Activated CD8-positive, alpha-beta memory T cell treated with anti-CD3 and anti-CD28 coated beads, Interleukin-2, amount 50 U/mL, for 1 hour (primary cell): ENCODE measurements around the gene LGALSL.

ENCODE experiments used
- DNase-seq: peaks from one replicate; pipeline ENCODE4 v3.0.0-alpha.2; 2020; ENCODE audit errors: extremely low read depth

Gene LGALSL

DNA sequence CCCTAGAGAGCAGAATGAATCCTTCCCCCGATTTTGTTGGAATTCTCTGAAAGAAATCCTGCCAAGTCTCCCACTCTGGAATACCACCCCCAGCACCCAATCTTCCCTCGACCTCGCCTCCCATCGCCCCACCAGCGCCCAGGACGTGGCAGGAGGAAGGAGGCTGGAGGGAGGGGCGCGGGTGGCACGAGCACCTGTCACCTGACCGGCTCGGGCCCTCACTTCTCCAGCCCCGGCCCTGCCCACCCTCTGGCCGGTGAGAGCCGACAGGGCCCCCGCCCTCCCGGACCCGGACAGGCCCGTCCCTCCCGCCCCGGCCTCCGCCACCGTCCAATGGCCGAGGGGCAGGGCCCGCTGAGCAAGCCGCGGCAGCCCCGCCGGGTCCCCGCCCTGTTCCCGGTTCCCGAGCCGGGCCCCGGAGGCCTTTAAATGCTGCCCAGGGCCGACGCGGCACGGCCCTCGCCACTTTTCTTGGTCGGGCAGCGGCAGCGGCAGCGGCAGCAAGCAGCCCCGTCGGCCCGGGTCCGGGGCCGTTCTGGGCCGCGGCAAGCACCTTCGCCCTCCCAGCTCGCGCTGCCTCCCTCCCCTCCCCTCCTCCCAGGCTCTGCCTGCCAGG lies at the start of gene LGALSL:
TSS of gene LGALSL (plus strand) at position 393 of the 616 bp plus-strand sequence. CDS start 384 bp downstream, outside the sequence.
- no peak for DNase-seq

DNA sequence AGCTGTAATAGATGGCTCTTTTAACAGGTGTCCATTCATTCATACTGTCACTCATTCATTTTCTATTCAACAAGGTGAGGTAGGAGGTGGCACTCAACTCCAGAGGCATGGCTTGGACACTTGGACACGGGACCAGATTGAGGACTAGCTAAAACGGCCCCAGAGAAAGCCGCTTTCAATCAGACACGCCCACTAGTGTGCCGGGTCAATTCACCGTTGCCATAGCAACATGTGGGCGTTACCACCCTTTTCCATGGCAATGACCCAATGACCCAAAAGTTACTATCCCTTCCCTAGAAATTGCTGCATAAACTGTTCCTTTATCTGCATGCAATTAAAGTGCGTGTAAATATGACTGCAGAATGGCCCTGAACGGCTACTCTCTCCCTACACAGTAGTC lies 49.2 kb upstream of the LGALSL start:
- no peak for DNase-seq

DNA sequence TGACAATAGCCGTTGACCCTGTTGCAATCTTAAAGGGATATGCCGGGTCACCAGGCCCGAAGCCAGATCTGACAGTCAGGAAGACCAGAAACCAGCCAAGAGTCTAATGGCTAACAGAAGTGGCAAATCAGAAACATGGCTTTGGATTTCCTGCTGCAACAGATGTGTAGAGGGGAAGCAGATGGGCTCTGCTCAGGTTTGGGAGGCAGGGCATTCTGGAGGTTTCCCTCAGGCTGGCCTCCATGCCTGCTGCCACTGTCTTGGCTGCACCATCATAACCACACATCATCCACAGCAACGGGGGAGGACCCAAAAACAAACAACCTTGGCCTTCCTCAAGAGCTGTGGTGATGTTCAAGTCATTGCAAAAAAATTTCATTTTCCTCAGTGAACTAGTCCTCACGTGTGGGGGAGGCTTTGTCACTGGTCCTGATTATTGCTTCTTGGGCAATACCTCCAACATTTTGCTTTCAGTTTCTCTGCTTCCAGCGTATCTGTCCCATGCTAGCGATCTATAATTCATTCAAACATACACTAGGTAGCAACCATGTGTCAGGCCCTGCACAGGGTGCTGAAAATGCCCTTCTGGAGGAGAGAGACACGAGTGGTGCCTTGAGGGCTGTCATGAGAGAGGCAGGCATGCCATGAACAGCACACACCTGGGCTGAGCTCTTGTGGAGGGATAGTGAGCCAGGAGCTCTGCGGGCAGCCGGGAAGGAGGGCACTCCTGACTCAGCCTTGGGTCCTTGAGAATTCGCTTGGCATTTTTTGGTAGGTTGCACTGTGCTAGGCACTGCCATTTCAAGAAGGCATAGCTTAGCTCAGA lies 48.2 kb upstream of the LGALSL start:
- no peak for DNase-seq

DNA sequence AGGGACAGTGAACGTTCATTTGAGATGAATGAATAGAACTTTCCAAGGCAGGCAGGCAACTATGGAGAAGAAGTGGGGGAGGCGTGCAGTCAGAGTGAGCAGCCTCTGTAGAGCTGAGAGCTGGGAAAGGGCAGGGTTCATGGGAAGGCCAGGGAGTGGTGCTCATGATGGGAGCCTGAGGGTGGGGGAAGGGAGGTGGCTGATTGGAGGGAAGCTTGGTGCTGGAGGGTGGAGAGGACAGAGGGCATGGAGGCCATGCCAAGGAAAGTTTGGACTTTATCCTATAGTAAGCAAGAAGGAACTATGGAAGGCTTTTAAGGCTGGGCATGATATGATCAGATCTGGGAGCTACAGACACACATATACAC lies 47.6 kb upstream of the LGALSL start:
- no peak for DNase-seq

DNA sequence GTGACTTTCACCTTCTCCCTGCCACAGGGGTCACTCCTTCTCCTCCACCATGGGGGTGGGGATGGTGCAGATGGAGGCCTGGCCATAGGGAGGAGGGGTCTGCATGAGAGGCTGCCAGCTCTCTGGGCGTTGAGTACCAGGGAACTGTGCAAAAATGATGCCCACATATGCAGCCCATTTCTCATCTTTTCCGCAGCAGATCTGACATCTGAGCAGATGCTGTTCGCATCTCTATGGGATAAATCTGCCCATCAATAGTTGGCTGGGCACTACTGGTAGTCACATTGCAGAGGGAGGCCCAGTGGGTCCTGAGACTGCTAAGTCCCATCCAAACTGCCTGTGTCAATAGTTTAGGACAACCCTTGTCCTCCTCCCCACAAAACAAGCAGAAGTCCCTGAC lies 45.9 kb upstream of the LGALSL start:
- no peak for DNase-seq

DNA sequence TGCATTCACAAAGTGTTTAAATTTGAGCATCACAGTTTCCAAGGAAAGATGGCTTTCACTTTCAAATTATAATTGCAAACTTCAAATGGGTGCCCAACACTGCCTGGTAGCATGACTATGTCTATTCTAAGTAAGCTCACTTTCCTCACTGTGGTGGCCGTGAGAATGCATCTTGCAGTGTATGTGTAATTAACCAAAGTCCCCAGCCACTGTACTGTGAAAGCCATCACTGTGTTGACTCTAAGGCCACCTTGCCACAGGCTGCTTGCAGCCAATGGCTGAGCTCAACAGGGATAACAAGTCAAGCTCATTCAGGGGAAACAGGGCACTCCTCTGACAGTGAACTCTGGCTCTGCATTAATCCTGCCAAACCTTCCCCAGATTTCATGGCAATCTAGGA lies 43.3 kb upstream of the LGALSL start:
- DNase-seq, result no peak

DNA sequence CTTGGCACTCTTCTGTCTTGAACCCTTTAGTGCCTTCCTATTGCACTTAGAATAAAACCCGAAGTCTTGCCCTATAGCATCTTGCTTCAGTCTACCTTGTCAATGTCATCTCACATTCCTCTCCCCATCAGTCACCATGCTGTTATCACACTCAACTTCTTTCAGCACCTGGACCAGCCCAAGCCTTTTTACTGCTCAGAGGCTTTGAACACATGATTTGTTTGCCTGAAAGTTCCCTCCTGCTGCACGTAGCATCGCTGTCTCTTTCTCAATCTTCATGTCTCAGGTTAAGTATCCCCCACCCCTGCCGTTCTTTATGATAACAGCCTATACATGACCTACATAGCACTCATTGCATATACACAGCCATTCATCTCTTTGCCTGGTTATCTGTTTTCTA lies 41.3 kb upstream of the LGALSL start:
- DNase-seq, result no peak

DNA sequence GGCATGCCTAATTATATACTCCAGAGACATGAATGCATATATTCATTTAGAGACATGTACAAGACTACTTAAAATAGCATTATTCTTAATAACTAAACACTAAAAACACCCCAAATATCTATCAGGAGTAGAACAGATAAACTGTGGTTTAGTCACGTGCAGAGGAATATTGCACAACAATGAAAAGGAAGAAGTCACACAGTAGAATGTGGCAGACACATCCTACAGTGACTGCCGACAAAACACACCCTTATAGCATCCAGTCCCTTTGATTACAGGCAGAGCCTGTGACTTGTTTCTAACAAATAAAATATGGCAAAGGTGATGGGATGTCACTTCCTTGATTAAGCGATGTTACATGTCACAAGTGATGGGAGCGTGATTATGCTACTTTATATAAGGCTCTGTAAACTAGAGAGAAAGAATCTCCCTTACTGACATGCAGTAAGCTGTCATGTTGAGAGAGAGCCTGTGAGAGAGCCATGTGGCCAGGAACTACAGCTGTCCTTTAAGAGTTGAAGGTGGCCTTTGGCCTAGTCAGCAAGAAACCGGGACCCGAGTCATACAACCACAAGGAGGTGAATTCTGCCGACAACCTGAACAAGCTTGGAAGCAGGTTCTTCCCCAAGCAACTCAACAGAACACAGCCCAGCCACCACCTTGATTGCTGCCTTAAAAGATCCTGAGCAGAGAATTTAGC lies 39.1 kb upstream of the LGALSL start:
- DNase-seq, result no peak

DNA sequence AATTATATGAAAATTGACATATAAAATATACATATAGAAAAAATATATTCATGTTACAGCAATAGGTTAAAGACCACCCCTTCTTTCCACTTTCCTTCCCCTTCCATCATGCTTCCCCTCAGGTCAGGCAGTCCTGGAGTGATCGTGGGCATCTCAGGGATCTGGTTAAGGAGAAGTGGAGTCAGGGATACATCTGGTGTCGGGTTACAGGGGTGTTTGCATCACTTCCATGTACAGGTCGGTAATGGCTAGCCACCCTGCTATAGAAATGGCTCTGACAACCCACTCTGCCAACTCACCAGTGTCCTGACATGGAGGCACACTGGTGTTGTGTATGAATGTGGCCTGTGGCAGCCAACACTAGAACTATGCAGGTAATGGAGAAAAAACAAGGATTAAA lies 36.3 kb upstream of the LGALSL start:
- no peak for DNase-seq

DNA sequence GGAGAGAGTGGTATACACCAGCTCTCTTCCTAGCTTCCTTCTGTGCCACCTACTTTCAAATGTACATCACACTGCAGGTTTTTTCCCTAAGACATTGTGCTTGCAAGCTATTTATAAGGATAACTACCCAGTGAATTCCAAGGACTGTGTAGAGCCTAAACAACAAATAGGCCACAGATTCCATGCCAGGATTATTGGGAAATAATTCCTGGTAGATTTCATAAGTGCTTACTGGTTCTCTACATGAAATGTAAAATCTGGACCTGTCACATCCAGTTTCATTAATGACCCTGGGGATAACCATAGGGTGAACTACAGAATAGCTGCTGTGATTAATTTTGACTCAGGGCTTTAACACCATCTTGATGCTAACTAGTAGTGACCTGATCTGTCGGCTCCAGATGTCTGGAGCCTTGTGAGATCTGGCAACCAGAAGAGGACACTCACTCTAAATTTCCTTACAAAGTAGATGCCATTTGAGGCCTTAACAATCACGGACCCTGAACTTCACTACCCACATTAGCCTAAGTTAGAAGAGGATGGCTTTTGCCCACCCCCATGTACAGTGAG lies 34.3 kb upstream of the LGALSL start:
- DNase-seq, result no peak

DNA sequence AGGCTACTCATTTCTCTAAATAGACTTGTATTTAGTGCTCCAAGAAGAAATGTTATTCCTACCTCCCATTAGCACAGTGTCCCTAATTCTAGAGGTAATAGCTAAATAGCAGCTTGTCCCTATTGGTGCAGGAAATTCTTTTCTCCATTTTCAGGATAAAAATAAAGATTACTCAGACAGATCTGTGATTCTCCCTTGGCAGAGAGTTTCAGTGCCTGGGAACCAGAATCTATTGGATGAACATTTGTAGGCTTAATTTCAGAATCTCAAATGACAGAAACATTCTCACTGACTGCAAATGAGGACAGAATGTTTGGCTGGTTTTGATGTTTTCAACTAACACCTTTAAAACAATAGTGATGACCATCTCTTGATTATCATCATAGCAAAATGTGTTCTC lies 33.3 kb upstream of the LGALSL start:
- DNase-seq, result no peak

DNA sequence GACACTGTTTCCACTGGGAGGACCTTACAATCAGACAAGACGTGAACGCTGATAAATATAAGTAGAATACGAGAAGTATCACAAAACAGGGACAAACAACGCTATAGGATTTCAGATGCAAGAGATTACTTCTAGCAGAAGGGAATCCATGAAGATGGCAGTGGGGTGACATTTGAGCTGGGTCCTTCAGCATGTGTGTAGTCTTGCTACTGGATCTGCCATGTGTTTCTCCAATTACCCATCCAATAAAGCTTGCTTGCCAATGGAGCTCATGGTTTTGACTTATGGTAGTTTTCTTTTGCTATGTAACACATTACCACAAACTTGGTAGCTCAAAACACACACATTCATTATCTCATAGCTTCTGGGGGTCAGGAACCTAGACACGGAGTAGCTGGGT lies 32.8 kb upstream of the LGALSL start:
- DNase-seq, result no peak

DNA sequence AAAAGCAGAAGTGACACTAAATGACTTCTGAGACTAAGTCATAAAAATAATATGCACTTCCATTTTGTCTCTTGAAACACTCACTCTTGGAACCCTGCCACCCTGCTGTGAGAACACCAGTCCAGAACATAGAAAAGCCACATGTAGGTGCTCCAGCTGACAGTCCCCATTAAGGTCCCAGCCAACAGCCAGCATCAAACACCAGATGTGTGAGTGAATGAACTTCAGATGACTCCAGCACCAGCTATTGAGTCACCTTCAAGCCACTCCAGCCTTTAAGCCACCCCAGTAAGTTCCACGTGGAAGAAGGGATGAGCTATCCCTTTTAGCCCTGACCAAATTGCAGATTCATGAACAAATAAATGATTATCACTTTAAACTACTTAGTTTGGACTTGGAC lies 31.5 kb upstream of the LGALSL start:
- no peak for DNase-seq

DNA sequence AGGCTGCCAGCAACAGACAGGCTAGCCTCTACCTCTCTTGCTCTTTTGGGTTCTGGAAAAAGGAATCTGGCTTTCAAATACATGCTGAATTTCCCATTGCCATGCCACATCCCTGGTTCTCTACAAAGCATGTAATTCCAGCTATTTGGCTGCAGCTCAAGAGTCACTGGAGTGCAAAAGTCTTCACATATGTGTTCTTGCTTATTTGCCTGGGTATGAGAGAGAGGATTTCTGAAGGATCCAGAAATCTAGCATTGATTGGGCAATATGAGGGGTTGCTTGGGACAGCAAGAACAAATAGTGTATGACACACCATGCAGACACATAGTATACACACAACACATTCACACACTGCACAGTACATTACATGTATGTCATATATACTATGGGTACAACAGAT lies 30.7 kb upstream of the LGALSL start:
- DNase-seq, result no peak

DNA sequence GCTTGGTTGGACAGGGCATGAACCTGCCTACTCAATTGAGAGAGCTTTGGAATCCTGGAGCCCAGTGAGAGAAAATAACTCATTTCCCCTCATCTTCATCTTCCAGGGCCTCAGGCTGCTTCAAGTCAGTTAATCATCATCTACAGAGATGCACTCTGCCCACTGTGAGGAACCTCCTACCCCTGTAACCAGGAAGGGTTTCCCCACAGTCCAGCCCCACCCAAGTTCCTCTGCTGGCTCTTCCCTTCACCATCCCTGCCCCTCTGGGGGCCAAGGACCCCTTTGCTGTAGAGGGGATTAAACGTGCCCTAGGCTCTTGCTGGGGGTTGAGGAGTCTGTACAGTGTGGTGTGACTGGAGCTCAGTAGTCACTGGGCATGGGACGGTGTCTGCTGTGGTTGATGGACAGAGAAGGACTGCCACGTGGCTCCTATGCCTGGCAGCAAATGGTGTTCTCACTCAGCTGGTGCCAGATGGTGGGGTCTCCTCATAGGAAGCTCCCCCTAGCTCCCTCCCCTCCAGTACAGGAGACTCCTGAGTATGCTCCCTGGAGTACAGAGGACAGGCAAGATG lies 29.5 kb upstream of the LGALSL start:
- DNase-seq, result no peak

DNA sequence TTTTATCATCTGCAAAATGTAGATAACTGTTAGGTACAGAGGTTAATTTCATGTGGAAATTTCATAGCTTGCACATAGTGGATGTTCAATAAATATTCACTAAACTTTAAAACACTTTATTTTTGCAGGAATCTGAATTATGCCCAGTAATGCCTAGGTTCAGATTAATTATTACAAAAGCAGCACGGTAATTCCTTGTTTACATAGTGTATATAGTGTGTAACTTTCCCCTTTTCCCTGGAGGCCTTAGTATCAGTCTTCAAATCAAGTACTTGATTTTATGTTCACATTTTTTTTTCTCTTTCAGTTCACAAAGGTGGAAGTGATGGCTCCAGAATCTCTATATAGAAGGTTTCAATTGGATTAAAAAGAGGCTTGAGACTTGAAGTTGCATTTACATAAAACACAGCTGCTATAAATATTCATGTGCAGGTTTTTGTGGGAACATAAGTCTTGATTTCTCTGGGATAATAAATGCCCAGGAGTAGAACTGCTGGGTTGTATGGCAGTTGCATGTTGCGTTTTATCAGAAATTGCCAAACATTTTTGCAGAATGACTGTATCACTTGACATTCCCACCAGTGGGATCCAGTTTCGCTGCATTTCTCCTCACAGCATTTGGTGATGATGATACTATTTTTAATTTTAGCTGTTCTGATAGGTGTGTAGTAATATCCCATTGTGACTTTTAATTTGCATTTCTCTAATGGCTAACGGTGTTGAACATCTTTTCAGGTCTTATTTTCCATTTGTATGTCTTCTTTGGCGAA lies 27.6 kb upstream of the LGALSL start:
- DNase-seq, result no peak

DNA sequence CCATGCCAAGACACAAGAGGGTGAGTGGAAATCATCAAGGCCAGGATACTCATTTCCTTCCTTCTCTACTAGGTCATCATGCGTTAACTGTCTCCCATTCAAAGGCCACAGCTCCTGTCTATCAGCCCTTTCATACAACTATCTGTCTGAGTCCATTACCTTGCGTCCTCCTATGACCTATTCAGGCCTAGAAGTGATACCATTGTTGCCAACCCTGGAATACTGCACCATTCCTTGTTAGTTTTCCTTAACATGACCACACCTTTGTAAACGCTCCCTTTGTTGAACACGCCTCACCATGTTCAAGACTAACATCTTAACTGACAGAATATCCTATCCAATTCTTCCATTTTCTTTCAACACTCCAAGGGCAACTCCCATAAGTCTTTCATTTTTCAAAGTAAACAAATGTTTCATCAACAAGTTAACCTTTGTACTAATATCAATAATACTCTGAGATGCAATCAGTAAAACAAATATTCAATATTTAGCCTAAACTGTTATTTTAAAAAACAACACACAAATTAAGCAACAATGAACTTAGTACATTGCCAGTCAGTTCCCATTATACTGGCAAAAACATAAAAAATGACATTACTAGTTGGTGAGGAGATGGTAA lies 19.8 kb upstream of the LGALSL start:
- no peak for DNase-seq

DNA sequence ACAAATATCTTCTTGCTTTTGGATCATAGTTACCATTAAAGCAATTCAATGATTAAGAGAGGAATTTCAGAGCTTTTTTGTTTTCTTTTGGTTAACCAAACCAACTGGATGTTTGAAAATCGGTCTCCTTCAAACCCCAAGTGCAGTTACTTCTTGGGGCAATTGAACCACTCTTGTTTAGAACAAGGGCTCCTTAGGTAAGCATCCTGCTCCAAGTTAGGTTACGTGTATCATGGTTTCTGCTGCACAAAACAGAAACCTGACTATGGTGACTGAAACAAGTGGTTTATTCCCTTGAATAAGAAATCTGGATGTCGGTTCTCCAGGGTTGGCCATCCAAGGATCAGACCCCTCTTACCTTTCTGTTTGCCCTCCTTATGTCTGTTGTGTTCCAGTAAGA lies 16.1 kb upstream of the LGALSL start:
- no peak for DNase-seq

DNA sequence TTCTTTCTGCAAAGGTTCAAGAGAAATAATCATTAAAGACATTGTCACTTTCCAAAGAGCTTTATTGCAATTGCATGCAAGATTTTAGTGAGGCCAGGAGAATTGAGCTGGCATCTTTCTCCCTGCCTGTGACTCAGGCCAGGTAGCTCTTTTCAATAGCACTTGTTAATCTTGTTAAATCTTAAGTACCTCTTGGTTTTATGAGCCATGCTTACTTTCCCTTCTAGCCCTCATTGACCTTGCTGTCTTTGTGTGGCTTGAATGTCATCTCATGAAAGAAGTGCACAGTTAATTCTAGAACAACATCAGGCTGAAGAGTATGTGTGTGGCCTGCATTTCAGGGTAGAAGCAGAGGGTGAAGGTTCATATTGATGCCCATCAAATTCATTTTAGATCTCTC lies 14.8 kb upstream of the LGALSL start:
- DNase-seq, result no peak

DNA sequence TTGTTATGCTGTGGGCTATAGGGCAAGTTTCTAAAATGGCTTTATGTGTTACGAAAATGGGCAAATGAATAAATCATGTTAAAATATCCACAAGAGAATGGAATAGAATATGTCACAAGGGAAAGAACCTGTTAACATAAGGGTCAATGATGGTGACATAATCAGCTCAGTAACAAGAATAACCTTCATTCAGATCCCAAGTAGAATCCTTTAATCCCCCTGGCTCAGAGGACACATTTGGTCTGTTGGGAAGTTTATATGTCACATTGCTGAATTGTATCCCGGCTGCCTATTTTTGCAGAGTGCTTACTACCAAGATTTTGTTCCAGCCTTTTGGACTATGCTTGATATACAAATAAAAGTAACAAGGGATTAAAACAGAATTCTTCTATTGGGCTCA lies 13.1 kb upstream of the LGALSL start:
- DNase-seq, result no peak

DNA sequence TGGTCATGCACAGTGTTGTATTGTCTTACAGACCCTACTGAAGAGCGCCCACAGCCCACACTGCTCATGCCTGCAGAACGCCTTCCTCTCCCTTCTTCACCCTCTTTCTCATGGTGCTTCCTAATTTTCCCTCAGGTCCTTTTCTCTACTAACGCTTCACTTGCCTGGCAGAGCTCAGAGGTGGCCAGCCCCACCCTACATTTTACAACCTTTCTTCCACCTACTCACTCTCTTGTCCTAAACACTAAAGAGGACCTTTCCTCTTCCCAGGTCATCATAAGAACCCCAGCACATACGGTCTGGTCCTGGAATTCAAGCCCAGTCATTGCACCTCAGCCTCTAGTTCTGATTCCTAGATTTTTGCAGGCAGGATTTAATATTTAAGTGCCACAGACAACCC lies 11.7 kb upstream of the LGALSL start:
- DNase-seq, result no peak
